Thyroid gland (tissue), 4 donors: Measurements from ENCODE around the gene TMEM26.

Experiments
- CTCF ChIP-seq, 6 experiments: fragments of 200-600 bp in 3 of 6; fragments of 450-650 bp in 3 of 6; sonication (generic) in 3 of 6; IDR thresholded peaks; one replicate each; pipeline ENCODE4 v1.5.1; 2016 to 2019; ENCODE audit warnings: antibody characterized with exemption in 6 of 6, mild to moderate bottlenecking in 2 of 6, inconsistent platforms in 1 of 6, moderate library complexity in 1 of 6
- POLR2A ChIP-seq, 2 donors: fragments of 450-650 bp; IDR thresholded peaks; one replicate each; pipeline ENCODE4 v1.6.1; 2017; ENCODE audit warnings: antibody characterized with exemption in 2 of 2, mild to moderate bottlenecking in 2 of 2, moderate library complexity in 1 of 2

- no peak for TF ChIP-seq POLR2A (IDR thresholded peaks at IDR 0.05)
- TF ChIP-seq CTCF (IDR thresholded peaks at IDR 0.05): no peak
These were observed 1.4 kb upstream of the TMEM26 start for GRCh38 chr10:61454541-61454940.
